Liver (tissue), 3 donors: Measurements from ENCODE around the gene MPPED2.

Experiments used
- EGR1 ChIP-seq, 2 donors: IDR thresholded peaks; 2 replicates each; pipeline ENCODE4 v1.6.1; 2016 to 2018; ENCODE audit warnings: antibody characterized with exemption in 2 of 2, low read depth in 2 of 2
- FOXA1 ChIP-seq: IDR thresholded peaks from 2 replicates; pipeline ENCODE4 v1.6.1; 2016; ENCODE audit warnings: antibody characterized with exemption
- JUND ChIP-seq, 2 donors: IDR thresholded peaks; 2 replicates each; pipeline ENCODE4 v1.6.1; 2016; ENCODE audit warnings: antibody characterized with exemption in 2 of 2
- MAX ChIP-seq: IDR thresholded peaks from 2 replicates; pipeline ENCODE4 v1.6.1; 2016; ENCODE audit warnings: antibody characterized with exemption
- NR2F2 ChIP-seq: IDR thresholded peaks from 2 replicates; pipeline ENCODE4 v1.6.1; 2016; ENCODE audit warnings: antibody characterized with exemption
- RAD21 ChIP-seq, 2 donors: IDR thresholded peaks; 2 replicates each; pipeline ENCODE4 v1.6.1; 2016; ENCODE audit warnings: antibody characterized with exemption in 2 of 2, mild to moderate bottlenecking in 2 of 2
- TAF1 ChIP-seq: conservative IDR thresholded peaks from 2 replicates; pipeline ENCODE4 v1.6.1; 2016; ENCODE audit warnings: antibody characterized with exemption, mild to moderate bottlenecking
- YY1 ChIP-seq: IDR thresholded peaks from 2 replicates; pipeline ENCODE4 v1.6.1; 2016; ENCODE audit warnings: antibody characterized with exemption, mild to moderate bottlenecking
- TF ChIP-seq, protein P1 (sequence below): fragments of 150-350 bp; IDR thresholded peaks from 2 replicates; pipeline ENCODE4 v1.5.1; 2017; ENCODE audit warnings: improper control_type of control experiment, low read depth, low read length; ENCODE audit not compliant: missing input control
- TF ChIP-seq, protein P2 (sequence below): IDR thresholded peaks from 2 replicates; pipeline ENCODE4 v1.6.1; 2016; ENCODE audit warnings: antibody characterized with exemption
- TF ChIP-seq, protein P3 (sequence below): IDR thresholded peaks from 2 replicates; pipeline ENCODE4 v1.6.1; 2016; ENCODE audit warnings: antibody characterized with exemption
- donor health status: healthy.
- donor health status: healthy.

DNA sequence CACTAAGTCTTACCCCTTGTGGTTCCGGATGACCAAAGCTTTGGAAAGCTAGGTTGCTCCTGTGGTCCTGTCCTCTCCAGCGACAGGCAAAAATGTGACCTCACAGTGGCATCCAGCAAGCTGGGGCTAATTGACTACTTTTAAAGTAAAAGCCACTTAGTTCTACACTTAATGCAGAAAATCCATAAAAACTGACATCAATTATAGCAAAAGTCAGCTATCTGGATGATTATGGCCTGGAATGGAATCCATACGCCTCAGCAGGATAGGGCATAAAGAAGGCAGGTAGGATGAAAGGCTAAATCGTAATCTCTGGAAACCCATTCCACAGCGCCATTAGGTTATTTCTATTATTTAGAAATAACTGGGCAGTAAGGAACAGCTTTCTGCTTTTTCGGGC, 171.3 kb downstream of the MPPED2 start:
- TF ChIP-seq, protein P1, sequence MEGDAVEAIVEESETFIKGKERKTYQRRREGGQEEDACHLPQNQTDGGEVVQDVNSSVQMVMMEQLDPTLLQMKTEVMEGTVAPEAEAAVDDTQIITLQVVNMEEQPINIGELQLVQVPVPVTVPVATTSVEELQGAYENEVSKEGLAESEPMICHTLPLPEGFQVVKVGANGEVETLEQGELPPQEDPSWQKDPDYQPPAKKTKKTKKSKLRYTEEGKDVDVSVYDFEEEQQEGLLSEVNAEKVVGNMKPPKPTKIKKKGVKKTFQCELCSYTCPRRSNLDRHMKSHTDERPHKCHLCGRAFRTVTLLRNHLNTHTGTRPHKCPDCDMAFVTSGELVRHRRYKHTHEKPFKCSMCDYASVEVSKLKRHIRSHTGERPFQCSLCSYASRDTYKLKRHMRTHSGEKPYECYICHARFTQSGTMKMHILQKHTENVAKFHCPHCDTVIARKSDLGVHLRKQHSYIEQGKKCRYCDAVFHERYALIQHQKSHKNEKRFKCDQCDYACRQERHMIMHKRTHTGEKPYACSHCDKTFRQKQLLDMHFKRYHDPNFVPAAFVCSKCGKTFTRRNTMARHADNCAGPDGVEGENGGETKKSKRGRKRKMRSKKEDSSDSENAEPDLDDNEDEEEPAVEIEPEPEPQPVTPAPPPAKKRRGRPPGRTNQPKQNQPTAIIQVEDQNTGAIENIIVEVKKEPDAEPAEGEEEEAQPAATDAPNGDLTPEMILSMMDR = no peak
- TF ChIP-seq RAD21 (IDR thresholded peaks at IDR 0.05) (no peak), EGR1 (IDR thresholded peaks at IDR 0.05; ENCODE audit: low read depth in 2 of 2) (no peak), TAF1 (no peak), YY1 (no peak), FOXA1 (no peak), MAX (no peak), JUND (IDR thresholded peaks at IDR 0.05) (no peak), NR2F2 (no peak)
- TF ChIP-seq, protein P2, sequence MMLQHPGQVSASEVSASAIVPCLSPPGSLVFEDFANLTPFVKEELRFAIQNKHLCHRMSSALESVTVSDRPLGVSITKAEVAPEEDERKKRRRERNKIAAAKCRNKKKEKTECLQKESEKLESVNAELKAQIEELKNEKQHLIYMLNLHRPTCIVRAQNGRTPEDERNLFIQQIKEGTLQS = no peak
- TF ChIP-seq, protein P3, sequence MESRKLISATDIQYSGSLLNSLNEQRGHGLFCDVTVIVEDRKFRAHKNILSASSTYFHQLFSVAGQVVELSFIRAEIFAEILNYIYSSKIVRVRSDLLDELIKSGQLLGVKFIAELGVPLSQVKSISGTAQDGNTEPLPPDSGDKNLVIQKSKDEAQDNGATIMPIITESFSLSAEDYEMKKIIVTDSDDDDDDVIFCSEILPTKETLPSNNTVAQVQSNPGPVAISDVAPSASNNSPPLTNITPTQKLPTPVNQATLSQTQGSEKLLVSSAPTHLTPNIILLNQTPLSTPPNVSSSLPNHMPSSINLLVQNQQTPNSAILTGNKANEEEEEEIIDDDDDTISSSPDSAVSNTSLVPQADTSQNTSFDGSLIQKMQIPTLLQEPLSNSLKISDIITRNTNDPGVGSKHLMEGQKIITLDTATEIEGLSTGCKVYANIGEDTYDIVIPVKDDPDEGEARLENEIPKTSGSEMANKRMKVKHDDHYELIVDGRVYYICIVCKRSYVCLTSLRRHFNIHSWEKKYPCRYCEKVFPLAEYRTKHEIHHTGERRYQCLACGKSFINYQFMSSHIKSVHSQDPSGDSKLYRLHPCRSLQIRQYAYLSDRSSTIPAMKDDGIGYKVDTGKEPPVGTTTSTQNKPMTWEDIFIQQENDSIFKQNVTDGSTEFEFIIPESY = no peak
